Activated T-cell treated with anti-CD3 and anti-CD28 coated beads for 4 hours (primary cell): ENCODE measurements around the gene MGAT4C.

Source experiments
- DNase-seq: peaks from one replicate; pipeline ENCODE4 v3.0.0-alpha.2; 2020

MGAT4C gene

DNA sequence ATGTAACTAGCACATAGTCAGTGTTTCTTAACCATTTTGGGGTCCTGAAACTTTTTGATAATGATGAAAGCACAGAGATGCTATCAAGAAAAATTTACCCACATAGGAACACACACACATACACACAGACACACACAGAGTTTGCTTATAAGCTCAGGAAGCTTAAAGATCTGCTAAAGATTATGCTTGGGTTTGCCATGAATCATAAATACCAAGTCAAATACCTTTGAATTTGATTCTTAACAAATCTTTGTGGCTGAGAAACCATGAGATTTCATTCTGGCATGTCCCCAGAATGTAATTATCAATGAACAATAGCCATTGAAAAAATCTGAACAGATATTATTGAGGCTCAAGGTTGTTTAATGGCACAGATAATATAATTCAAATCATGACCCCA is 292.9 kb downstream of the MGAT4C start:
- DNase-seq = no peak

DNA sequence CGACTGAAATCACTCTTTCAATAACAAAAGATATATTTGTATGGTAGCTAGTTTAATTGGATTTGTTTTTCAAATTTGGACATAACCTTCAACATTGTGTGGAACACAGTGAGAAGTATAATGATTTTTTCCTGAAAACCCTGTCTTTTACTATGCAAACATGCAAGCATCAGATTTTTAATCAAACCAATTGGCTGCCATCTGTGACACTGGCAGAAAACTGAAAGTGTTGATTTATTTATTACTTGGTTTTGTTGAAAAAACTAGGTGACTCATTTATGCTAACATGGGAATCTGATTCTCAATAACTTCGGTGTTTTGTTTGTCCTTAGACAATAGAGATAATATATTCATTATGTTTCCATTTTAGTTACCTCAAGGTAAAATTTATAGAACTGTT is 300.1 kb downstream of the MGAT4C start:
- no peak for DNase-seq

DNA sequence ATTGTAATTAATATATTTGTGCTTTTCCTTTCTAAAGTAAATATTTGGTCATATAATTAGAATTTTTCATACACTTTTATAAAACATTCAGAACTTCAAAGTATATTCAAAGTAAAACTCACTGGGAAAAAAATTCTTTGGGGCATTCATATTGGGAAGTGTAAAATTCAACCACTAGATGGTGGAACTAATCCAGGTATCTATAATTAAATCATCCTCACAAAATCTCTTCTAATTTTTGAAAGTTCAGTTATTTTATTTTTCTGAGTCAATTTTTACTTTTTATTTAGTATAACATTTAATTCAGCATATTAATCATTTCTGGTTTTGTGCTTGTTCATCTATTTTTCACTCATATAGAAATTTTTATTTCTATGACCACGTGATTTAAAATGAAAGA is 301.1 kb downstream of the MGAT4C start:
- DNase-seq = no peak

DNA sequence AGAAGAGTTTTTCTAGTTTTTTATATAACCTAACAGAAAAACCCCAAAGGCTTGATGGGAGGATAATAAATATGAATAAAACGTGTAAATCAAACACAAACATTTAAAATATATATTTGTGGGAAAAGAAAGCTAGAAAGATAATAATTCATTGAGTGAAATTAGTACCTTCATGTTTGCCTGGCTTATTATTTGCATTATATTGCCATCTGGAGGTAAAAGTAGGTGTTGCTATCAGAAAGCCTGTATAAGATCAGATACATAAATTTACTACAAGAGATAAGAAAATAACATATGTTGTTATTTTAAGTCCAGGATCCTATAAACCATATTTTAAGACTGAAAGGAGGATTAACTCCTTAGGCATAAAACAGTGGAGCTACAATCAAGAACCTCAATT is 304.4 kb downstream of the MGAT4C start:
- DNase-seq = no peak

DNA sequence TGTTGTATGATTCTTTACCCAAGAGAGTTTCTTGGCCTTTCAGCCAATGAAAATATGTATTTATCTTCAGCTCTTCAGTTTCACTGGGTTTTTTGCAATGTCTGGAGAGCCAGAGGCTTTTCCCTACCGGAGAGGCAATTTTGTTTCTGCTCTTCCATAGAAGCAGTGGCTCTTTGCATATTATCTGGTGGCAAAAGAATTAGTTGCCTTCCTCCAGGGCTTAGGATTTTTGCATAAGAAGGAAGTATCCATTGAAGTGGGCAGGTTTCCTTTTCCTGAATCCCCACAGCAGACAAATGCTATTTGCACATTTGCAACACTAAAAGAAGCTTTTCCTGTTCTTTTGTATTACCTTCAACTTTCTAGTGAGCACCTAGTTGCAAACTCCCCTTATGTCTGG is 306.9 kb downstream of the MGAT4C start:
- no peak for DNase-seq

DNA sequence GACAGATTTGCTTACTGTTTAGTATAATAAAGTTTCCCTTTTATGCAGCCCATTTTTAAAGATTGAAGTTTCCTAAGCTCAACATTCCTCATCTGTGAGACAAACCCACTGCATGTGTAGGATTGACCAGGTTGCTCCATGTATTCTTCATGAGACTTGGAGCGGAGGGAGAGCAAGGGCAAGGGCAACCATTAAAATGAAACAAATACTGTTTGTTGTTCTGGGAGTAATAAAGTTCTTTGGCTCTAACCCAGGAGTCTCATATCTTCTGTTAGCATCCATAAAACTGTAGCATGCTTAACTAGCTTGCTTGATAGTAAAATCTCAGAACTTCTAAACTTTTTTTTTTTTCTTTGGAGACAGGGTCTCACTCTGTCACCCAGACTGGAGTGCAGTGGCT is 307.9 kb downstream of the MGAT4C start:
- no peak for DNase-seq

DNA sequence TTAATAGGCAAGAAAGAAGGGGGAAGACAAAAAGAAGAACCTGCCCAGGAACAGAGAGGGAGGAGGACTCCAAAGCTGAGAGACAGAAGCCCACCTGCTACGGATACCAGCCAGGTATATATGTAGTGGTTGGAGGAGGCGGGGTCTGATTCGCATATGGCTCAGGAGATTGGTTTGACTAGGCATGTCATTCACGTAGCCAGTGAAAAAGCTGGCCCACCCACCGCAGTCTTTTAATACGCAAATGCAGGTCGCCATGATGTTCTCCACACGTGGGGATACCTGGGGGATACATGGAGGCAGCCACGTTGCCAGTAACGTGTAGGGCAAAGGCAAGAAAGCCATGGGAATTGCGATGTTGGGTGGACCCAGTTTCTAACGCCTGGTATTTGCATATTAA is 308.9 kb downstream of the MGAT4C start:
- DNase-seq = no peak

DNA sequence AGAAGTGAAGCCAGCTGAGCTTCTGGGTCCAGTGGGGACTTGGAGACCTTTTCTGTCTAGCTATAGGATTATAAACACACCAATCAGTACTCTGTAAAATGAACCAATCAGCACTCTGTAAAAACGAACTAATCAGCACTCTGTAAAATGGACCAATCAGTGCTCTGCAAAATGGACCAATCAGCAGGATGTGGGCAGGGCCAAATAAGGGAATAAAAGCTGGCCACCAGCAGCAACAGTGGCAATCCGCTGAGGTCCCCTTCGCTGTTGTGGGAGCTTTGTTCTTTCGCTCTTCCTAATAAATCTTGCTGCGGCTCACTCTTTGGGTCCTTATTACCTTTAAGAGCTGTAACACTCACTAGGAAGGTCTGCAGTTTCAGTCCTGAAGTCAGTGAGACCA is 309.8 kb downstream of the MGAT4C start:
- DNase-seq = no peak

DNA sequence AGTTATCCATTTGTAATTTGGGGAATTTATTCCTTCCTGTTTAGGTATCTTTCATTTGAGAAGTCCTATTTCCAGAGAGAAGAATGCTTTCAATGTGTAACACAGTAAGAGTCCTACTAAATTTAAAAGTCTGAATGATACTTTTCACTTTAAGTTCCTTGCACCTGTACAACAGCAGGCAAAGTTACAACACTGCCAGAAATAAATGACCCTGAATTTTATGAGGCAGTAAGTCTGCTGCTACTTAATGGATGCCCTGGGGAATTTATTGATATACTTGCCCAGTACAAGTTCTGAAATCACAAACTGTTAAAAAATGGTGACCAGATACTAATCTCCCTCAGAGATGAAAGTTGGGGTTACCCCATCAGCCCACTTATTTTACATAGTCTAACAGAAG is 329.0 kb downstream of the MGAT4C start:
- no peak for DNase-seq

DNA sequence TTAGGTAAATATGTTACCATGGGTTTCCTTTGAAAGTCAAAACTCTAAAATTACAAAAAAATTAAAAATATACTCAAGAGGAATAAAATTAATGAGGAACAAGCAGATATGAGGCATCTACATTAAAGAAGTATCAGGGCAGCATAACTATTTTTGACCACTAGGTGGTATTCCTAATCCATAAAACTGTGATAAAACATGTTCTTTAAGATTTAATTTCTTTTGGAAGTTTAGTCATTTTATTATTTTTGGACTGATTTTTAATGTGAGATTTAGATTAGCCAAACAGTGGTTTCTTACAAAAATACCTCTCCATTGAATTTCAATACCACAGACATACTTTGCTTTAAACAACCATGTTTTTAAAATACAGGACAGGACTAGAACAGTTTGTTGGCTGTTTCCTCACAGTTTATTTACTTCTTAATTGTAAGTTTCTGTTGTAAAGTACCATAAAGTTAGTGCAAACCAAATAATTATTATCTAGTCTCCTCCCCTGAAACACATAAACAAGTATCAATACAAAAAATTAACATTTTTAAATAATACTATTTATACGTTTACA is 332.3 kb downstream of the MGAT4C start:
- DNase-seq = no peak

DNA sequence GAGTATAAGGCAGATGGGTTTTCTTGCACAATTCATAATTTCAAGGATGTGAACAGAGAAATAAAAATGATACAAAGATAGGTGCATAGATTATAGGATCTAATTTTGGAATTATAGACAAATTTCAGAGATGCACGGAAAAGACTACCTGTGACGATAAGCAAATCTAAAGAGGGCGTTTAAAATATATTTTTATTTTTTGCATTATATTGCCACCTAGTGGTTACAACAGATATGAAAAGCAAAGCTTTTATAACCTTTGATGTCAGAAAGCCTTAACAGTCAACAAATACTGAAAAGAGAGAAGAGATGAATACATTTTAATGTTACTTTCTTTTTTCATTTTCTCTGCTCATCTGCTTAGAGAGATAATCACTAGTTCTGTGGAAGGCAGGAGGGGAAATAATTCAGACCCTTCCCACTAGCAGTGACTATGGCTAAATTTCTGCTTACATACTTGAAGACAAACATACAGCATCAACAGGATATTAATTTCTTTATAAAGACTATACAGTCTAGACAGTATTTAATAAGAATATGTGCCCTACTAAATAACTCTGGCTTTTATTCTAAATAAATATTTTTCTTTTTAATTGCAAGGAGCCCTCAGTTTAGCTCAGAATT is 335.8 kb downstream of the MGAT4C start:
- DNase-seq = no peak
